ENCODE results near the gene ANO10.

ANO10 gene

GRCh38 chr3:43371494-43371893 lies 250.3 kb downstream of the ANO10 start:
- ChIA-PET POLR2A (no interaction called here), CTCF (no interaction called here)
- TF ChIP-seq SCRT1 (tag by site-specific recombination; IDR thresholded peaks at IDR 0.05; ENCODE audit: borderline replicate concordance) (no peak), PRDM6 (tag by site-specific recombination; IDR thresholded peaks at IDR 0.05) (no peak), ZNF121 (tag by site-specific recombination; IDR thresholded peaks at IDR 0.05) (no peak), ZNF266 (tag by site-specific recombination; IDR thresholded peaks at IDR 0.05; ENCODE audit: low read depth) (no peak), KLF16 (tag by site-specific recombination; IDR thresholded peaks at IDR 0.05) (no peak), MYNN (tag by site-specific recombination; IDR thresholded peaks at IDR 0.05; ENCODE audit: borderline replicate concordance) (no peak), GLIS2 (tag by site-specific recombination; IDR thresholded peaks at IDR 0.05) (no peak)
- no peaks in the 10 kb centered on the region for H3K4me1 ChIP-seq (ENCODE audit: control insufficient read depth, insufficient read depth, low read length)
- H3K27ac ChIP-seq (ENCODE audit: extremely low read depth, low read depth, low read length) = no peak overlapping the region
- H3K36me3 ChIP-seq (ENCODE audit: control insufficient read depth in 2 of 2, insufficient read depth in 1 of 2, low read length in 2 of 2) = no peaks in the 10 kb centered on the region
- no peaks in the 10 kb centered on the region for H3K9me3 ChIP-seq (ENCODE audit: control insufficient read depth, insufficient read depth, low read depth, low read length)
- no peak overlapping the region for H3K4me3 ChIP-seq (ENCODE audit: low read depth, low read length)

GRCh38 chr3:43370293-43370980 lies 251.4 kb downstream of the ANO10 start:
- H3K4me3 ChIP-seq (ENCODE audit: low read depth, low read length) = no peak overlapping the region
- no peak overlapping the region for H3K27ac ChIP-seq (ENCODE audit: extremely low read depth, low read depth, low read length)
- no peaks in the 10 kb centered on the region for H3K4me1 ChIP-seq (ENCODE audit: control insufficient read depth, insufficient read depth, low read length)
- TF ChIP-seq GFI1B (tag by site-specific recombination; IDR thresholded peaks at IDR 0.05) (no peak), ZNF473 (tag by site-specific recombination; IDR thresholded peaks at IDR 0.05) (no peak)
- peaks cover 0 to 4% of the 10 kb centered on the region in 2 experiments; a peak in 1 of 3 replicates for H3K36me3 ChIP-seq (ENCODE audit: control insufficient read depth in 2 of 2, insufficient read depth in 1 of 2, low read length in 2 of 2)
- ChIA-PET POLR2A (no interaction called here), CTCF (interaction anchor here (0.6 kb wide), 1 partner anchor 195 kb away, joined by 3 read pairs; no protein-coding TSS in a partner anchor)
- no peaks in the 10 kb centered on the region for H3K9me3 ChIP-seq (ENCODE audit: control insufficient read depth, insufficient read depth, low read depth, low read length)

- Histone ChIP-seq H3K4me1 (ENCODE audit: control insufficient read depth, insufficient read depth, low read length) (no peaks in the 10 kb centered on the region), H3K36me3 (ENCODE audit: control insufficient read depth in 2 of 2, insufficient read depth in 1 of 2, low read length in 2 of 2) (peaks cover 0 to 8% of the 10 kb centered on the region in 2 experiments; a peak in 1 of 3 replicates), H3K9me3 (ENCODE audit: control insufficient read depth, insufficient read depth, low read depth, low read length) (no peaks in the 10 kb centered on the region), H3K27ac (ENCODE audit: extremely low read depth, low read depth, low read length) (no peak overlapping the region), H3K4me3 (ENCODE audit: low read depth, low read length) (no peak overlapping the region)
- ChIA-PET CTCF (interaction anchor here (0.6 kb wide), 1 partner anchor 194 kb away, joined by 3 read pairs; no protein-coding TSS in a partner anchor), POLR2A (no interaction called here)
- TF ChIP-seq ZNF211 (tag by site-specific recombination; IDR thresholded peaks at IDR 0.05; ENCODE audit: low read depth) = no peak
- TF ChIP-seq ZNF677 (tag by site-specific recombination; IDR thresholded peaks at IDR 0.05) = no peak
- no peak for TF ChIP-seq ZNF585B (tag by site-specific recombination; IDR thresholded peaks at IDR 0.05)
- TF ChIP-seq ZNF488 (tag by site-specific recombination; IDR thresholded peaks at IDR 0.05) = no peak
- TF ChIP-seq ZNF26 (tag by site-specific recombination; IDR thresholded peaks at IDR 0.05) = no peak
- no peak for TF ChIP-seq ZNF18 (tag by site-specific recombination; IDR thresholded peaks at IDR 0.05)
- TF ChIP-seq ZNF626 (tag by site-specific recombination; IDR thresholded peaks at IDR 0.05) = no peak
- no peak for TF ChIP-seq ZNF169 (tag by site-specific recombination; IDR thresholded peaks at IDR 0.05)
- TF ChIP-seq ZNF292 (tag by site-specific recombination; IDR thresholded peaks at IDR 0.05; ENCODE audit: borderline replicate concordance, low read depth) = no peak
- no peak for TF ChIP-seq OSR2 (tag by site-specific recombination; IDR thresholded peaks at IDR 0.05)
- no peak for TF ChIP-seq ZNF157 (tag by site-specific recombination; IDR thresholded peaks at IDR 0.05)
Measured at GRCh38 chr3:43369404-43370292, 252.2 kb downstream of the ANO10 start.
